ENCODE results near the gene VPS26C. TPM values are rescaled to one million over a fixed set of nuclear protein-coding genes. Genes with fewer than 3 reads are reported as not detected.

Gene VPS26C
- total RNA-seq, 1 donor from 2014 or later = 80.8 TPM

- TF ChIP-seq, protein P1, sequence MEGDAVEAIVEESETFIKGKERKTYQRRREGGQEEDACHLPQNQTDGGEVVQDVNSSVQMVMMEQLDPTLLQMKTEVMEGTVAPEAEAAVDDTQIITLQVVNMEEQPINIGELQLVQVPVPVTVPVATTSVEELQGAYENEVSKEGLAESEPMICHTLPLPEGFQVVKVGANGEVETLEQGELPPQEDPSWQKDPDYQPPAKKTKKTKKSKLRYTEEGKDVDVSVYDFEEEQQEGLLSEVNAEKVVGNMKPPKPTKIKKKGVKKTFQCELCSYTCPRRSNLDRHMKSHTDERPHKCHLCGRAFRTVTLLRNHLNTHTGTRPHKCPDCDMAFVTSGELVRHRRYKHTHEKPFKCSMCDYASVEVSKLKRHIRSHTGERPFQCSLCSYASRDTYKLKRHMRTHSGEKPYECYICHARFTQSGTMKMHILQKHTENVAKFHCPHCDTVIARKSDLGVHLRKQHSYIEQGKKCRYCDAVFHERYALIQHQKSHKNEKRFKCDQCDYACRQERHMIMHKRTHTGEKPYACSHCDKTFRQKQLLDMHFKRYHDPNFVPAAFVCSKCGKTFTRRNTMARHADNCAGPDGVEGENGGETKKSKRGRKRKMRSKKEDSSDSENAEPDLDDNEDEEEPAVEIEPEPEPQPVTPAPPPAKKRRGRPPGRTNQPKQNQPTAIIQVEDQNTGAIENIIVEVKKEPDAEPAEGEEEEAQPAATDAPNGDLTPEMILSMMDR (IDR thresholded peaks at IDR 0.05; ENCODE audit: insufficient read depth, low read length, poor library complexity, severe bottlenecking) = no peak
- Histone ChIP-seq H3K36me3 (ENCODE audit: control insufficient read depth, insufficient read depth, low read length) (no peaks in the 10 kb centered on the region), H3K4me3 (ENCODE audit: low read depth, low read length) (no peak overlapping the region), H3K27me3 (ENCODE audit: control insufficient read depth, insufficient read depth, low read length) (no peaks in the 10 kb centered on the region)
- no peak for DNase-seq (ENCODE audit: low read depth)
These were observed 9.2 kb upstream of the VPS26C start for GRCh38 chr21:37276377-37276776.

- Histone ChIP-seq H3K36me3 (ENCODE audit: control insufficient read depth, insufficient read depth, low read length) (no peaks in the 10 kb centered on the region), H3K4me3 (ENCODE audit: low read depth, low read length) (no peak overlapping the region), H3K27me3 (ENCODE audit: control insufficient read depth, insufficient read depth, low read length) (no peaks in the 10 kb centered on the region)
- TF ChIP-seq, protein P1 (IDR thresholded peaks at IDR 0.05; ENCODE audit: insufficient read depth, low read length, poor library complexity, severe bottlenecking) = no peak
- no peak for DNase-seq (ENCODE audit: low read depth)
These were observed 7.0 kb upstream of the VPS26C start for GRCh38 chr21:37273911-37274690.

- no peaks in the 10 kb centered on the region for H3K36me3 ChIP-seq (ENCODE audit: control insufficient read depth, insufficient read depth, low read length)
- no peak overlapping the region for H3K4me3 ChIP-seq (ENCODE audit: low read depth, low read length)
- no peak for DNase-seq (ENCODE audit: low read depth)
- TF ChIP-seq, protein P1 (IDR thresholded peaks at IDR 0.05; ENCODE audit: insufficient read depth, low read length, poor library complexity, severe bottlenecking) = no peak
- H3K27me3 ChIP-seq (ENCODE audit: control insufficient read depth, insufficient read depth, low read length) = no peaks in the 10 kb centered on the region
These were observed 6.3 kb upstream of the VPS26C start for GRCh38 chr21:37273440-37273839.

GRCh38 chr21:37272897-37273296 is 5.8 kb upstream of the VPS26C start:
- Histone ChIP-seq H3K36me3 (ENCODE audit: control insufficient read depth, insufficient read depth, low read length) (no peaks in the 10 kb centered on the region), H3K4me3 (ENCODE audit: low read depth, low read length) (no peak overlapping the region), H3K27me3 (ENCODE audit: control insufficient read depth, insufficient read depth, low read length) (no peaks in the 10 kb centered on the region)
- TF ChIP-seq, protein P1 (IDR thresholded peaks at IDR 0.05; ENCODE audit: insufficient read depth, low read length, poor library complexity, severe bottlenecking) = no peak
- DNase-seq (ENCODE audit: low read depth) = no peak

GRCh38 chr21:37270576-37271365 is 3.6 kb upstream of the VPS26C start:
- Histone ChIP-seq H3K4me3 (ENCODE audit: low read depth, low read length) (no peak overlapping the region), H3K27me3 (ENCODE audit: control insufficient read depth, insufficient read depth, low read length) (no peaks in the 10 kb centered on the region), H3K36me3 (ENCODE audit: control insufficient read depth, insufficient read depth, low read length) (no peaks in the 10 kb centered on the region)
- DNase-seq (ENCODE audit: low read depth) = no peak
- TF ChIP-seq, protein P1 (IDR thresholded peaks at IDR 0.05; ENCODE audit: insufficient read depth, low read length, poor library complexity, severe bottlenecking) = no peak

Data from kidney epithelial cell (primary cell).